ENCODE measurements around the gene CPA5. TPM values are rescaled to one million over a fixed set of nuclear protein-coding genes. Genes with fewer than 3 reads are reported as not detected.

Gene CPA5
- total and polyA plus RNA-seq, 10 of the 15 experiments (the other 5 are each of a cell fraction or from before 2014, with no cell fraction given), result 0.06 to 0.52 (median 0.29) TPM; not detected in 2

DNA sequence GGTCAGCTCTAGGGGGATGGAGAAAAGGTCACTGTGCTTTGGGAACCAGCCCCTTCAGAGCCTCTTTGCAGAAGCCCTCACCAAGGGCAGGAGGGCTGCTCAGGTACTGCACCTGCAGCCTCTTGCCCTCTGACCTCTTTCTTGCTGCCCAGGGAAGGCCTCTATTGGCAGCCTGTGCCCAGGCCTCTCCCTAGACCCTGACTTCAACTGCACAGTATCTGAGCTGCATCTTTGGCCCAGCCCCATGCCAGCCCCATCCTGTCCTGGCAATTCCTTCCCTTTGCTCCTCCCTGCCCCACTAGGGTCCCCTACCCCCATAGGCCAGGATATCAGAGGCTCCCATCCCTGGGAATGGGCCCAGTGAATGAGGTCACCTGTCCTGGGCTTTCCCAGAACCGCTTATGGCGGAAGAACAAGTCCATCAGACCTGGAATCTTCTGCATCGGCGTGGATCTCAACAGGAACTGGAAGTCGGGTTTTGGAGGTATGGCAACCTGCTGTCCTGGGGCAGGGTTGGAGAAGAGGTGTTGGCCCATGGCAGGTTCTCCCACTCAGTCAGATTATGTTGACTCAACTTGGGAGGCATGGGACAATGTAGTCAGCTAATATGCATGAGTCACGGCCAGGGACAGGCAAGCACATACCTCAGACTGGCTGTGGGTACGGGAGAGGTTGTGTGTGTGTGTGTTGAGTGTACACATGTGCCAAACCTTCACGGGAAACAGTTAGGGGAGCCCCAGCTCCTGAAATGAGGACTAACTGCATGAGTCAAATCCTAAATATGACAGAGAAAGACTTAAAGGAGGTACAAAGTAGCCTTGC is 18.6 kb downstream of the CPA5 start (continued):
- no peak for TF ChIP-seq MEF2B (IDR thresholded peaks at IDR 0.05; ENCODE audit: partially characterized antibody, poor library complexity, severe bottlenecking)
- no peak for TF ChIP-seq ZNF207 (IDR thresholded peaks at IDR 0.05; ENCODE audit: borderline replicate concordance)
- no peak for TF ChIP-seq FOXM1 (IDR thresholded peaks at IDR 0.05; ENCODE audit: low read depth, low read length)
- TF ChIP-seq MXI1 (IDR thresholded peaks at IDR 0.05; ENCODE audit: low read depth, low read length), result no peak
- TF ChIP-seq SREBF2 (IDR thresholded peaks at IDR 0.05; ENCODE audit: low read length), result no peak
- TF ChIP-seq, protein P1, sequence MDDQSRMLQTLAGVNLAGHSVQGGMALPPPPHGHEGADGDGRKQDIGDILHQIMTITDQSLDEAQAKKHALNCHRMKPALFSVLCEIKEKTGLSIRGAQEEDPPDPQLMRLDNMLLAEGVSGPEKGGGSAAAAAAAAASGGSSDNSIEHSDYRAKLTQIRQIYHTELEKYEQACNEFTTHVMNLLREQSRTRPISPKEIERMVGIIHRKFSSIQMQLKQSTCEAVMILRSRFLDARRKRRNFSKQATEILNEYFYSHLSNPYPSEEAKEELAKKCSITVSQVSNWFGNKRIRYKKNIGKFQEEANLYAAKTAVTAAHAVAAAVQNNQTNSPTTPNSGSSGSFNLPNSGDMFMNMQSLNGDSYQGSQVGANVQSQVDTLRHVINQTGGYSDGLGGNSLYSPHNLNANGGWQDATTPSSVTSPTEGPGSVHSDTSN (IDR thresholded peaks at IDR 0.05; ENCODE audit: insufficient replicate concordance, low read depth, low read length), result no peak
- no peak for TF ChIP-seq ZSCAN29 (IDR thresholded peaks at IDR 0.05)
- TF ChIP-seq, protein P2, sequence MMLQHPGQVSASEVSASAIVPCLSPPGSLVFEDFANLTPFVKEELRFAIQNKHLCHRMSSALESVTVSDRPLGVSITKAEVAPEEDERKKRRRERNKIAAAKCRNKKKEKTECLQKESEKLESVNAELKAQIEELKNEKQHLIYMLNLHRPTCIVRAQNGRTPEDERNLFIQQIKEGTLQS (IDR thresholded peaks at IDR 0.05; ENCODE audit: borderline replicate concordance, extremely low read depth, low read depth, low read length), result no peak
- no peak for TF ChIP-seq KDM1A (IDR thresholded peaks at IDR 0.05; ENCODE audit: borderline replicate concordance)
- no peak for TF ChIP-seq NRF1 (conservative IDR thresholded peaks at IDR 0.05; ENCODE audit: low read depth, low read length)
- TF ChIP-seq ZNF274 (IDR thresholded peaks at IDR 0.05; ENCODE audit: insufficient read depth, insufficient read length), result no peak
- no peak for TF ChIP-seq NR2C2 (IDR thresholded peaks at IDR 0.05; ENCODE audit: borderline replicate concordance, control insufficient read depth, insufficient read length, low read depth)
- TF ChIP-seq, protein P3, sequence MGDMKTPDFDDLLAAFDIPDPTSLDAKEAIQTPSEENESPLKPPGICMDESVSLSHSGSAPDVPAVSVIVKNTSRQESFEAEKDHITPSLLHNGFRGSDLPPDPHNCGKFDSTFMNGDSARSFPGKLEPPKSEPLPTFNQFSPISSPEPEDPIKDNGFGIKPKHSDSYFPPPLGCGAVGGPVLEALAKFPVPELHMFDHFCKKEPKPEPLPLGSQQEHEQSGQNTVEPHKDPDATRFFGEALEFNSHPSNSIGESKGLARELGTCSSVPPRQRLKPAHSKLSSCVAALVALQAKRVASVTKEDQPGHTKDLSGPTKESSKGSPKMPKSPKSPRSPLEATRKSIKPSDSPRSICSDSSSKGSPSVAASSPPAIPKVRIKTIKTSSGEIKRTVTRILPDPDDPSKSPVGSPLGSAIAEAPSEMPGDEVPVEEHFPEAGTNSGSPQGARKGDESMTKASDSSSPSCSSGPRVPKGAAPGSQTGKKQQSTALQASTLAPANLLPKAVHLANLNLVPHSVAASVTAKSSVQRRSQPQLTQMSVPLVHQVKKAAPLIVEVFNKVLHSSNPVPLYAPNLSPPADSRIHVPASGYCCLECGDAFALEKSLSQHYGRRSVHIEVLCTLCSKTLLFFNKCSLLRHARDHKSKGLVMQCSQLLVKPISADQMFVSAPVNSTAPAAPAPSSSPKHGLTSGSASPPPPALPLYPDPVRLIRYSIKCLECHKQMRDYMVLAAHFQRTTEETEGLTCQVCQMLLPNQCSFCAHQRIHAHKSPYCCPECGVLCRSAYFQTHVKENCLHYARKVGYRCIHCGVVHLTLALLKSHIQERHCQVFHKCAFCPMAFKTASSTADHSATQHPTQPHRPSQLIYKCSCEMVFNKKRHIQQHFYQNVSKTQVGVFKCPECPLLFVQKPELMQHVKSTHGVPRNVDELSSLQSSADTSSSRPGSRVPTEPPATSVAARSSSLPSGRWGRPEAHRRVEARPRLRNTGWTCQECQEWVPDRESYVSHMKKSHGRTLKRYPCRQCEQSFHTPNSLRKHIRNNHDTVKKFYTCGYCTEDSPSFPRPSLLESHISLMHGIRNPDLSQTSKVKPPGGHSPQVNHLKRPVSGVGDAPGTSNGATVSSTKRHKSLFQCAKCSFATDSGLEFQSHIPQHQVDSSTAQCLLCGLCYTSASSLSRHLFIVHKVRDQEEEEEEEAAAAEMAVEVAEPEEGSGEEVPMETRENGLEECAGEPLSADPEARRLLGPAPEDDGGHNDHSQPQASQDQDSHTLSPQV (IDR thresholded peaks at IDR 0.05), result no peak
- TF ChIP-seq IKZF2 (IDR thresholded peaks at IDR 0.05), result peak in 1 of 2 experiments; percentile 30; a peak in 1 of 4 replicates
- TF ChIP-seq, protein P4, sequence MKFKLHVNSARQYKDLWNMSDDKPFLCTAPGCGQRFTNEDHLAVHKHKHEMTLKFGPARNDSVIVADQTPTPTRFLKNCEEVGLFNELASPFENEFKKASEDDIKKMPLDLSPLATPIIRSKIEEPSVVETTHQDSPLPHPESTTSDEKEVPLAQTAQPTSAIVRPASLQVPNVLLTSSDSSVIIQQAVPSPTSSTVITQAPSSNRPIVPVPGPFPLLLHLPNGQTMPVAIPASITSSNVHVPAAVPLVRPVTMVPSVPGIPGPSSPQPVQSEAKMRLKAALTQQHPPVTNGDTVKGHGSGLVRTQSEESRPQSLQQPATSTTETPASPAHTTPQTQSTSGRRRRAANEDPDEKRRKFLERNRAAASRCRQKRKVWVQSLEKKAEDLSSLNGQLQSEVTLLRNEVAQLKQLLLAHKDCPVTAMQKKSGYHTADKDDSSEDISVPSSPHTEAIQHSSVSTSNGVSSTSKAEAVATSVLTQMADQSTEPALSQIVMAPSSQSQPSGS (IDR thresholded peaks at IDR 0.05; ENCODE audit: low read length), result peak; percentile 76; the same call in 1 of the 2 replicates
- TF ChIP-seq EGR1 (IDR thresholded peaks at IDR 0.05; ENCODE audit: borderline replicate concordance in 1 of 2, low read depth in 2 of 2, low read length in 2 of 2), result peak in 1 of 2 experiments; percentile 22; a peak in 1 of 3 replicates
- TF ChIP-seq, protein P5, sequence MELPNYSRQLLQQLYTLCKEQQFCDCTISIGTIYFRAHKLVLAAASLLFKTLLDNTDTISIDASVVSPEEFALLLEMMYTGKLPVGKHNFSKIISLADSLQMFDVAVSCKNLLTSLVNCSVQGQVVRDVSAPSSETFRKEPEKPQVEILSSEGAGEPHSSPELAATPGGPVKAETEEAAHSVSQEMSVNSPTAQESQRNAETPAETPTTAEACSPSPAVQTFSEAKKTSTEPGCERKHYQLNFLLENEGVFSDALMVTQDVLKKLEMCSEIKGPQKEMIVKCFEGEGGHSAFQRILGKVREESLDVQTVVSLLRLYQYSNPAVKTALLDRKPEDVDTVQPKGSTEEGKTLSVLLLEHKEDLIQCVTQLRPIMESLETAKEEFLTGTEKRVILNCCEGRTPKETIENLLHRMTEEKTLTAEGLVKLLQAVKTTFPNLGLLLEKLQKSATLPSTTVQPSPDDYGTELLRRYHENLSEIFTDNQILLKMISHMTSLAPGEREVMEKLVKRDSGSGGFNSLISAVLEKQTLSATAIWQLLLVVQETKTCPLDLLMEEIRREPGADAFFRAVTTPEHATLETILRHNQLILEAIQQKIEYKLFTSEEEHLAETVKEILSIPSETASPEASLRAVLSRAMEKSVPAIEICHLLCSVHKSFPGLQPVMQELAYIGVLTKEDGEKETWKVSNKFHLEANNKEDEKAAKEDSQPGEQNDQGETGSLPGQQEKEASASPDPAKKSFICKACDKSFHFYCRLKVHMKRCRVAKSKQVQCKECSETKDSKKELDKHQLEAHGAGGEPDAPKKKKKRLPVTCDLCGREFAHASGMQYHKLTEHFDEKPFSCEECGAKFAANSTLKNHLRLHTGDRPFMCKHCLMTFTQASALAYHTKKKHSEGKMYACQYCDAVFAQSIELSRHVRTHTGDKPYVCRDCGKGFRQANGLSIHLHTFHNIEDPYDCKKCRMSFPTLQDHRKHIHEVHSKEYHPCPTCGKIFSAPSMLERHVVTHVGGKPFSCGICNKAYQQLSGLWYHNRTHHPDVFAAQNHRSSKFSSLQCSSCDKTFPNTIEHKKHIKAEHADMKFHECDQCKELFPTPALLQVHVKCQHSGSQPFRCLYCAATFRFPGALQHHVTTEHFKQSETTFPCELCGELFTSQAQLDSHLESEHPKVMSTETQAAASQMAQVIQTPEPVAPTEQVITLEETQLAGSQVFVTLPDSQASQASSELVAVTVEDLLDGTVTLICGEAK (IDR thresholded peaks at IDR 0.05; ENCODE audit: borderline replicate concordance), result no peak

Data from GM12878 (cell line).